GM10847 (cell line): ENCODE data around the gene ZNF644.

Source experiments
- POLR2A ChIP-seq: IDR thresholded peaks from 2 replicates; pipeline ENCODE4 v1.6.1; 2011; ENCODE audit not compliant: insufficient read length; ENCODE audit errors: extremely low read depth

Gene ZNF644

DNA sequence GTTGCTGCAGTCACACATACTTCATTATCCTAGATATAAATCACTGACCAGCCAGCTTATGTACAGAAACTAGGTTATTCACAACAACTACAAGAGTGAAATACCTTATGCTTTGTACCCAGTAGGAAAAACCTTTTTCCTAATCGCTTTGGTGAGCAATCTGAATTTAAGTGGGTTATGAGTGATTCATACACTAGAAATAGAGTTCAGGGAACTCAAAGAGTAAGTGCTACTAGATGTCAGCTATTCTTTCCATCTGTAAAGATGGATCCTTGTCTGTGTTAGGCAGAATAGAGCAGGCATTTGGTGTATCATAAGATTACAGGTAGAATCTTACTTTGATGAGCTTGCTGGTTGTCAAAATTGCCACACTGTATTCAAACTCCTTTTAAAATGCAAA is 101.9 kb downstream of the ZNF644 start:
- TF ChIP-seq POLR2A: no peak

DNA sequence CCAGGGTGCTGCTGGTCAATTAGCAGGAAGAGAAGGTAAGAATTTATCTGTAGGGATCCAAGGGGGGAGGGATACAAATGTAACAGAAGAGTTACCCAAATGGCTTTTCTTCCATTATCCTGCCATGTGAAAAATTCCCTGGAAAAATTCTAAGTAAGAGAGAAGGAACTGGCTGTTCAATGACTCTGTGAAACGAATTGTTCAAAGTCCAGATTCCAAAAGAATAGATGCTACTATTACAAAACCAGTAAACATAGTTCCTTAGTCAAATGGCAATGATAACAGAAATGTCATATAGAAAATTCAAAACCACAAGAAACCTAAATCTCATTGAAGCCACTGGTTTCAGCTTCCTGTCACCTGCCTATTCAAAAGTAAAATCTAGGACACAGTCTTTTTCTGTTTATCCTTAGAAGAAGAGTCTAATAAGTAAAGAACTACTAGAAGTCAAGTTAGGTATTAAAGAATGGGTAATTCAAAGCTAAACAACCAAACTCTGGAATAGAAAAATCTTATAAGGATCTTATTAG is 102.6 kb downstream of the ZNF644 start:
- TF ChIP-seq POLR2A: no peak

DNA sequence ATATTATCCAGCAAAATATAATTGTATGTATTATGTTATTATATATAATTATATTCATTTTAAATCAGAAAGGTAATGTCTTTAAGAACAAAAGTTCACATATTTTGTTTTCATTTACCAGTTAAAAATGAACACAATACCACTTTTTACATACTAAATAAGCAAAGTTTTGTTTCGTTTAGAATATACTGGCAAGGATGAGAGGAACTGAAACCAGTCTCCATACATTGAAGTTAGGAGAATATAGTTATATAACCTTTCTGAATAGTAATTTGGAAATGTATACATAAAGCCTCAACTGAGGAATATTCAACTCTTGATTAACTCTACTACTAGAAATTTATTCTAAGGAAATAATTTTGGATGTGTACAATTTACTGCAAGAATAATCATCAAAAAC is 110.5 kb downstream of the ZNF644 start:
- TF ChIP-seq POLR2A: no peak

DNA sequence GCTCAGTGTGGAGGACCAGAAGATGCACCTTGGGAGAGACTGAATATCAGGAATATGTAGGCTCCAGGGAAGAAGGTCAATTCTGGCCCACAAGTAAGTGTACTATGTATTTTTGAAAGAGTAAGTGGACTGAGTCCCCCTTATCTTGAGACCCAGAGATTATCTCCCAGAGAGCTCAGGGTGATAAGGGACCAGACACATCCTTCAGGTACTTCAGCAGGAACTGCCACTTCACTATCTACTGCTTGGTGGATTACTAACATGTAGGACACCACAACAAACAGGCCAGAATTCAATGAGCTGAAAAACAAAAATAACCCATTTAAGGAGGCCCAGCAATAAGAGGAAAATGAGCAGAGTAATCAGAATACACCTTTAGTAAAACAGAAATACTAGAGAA is 119.2 kb downstream of the ZNF644 start:
- no peak for TF ChIP-seq POLR2A

DNA sequence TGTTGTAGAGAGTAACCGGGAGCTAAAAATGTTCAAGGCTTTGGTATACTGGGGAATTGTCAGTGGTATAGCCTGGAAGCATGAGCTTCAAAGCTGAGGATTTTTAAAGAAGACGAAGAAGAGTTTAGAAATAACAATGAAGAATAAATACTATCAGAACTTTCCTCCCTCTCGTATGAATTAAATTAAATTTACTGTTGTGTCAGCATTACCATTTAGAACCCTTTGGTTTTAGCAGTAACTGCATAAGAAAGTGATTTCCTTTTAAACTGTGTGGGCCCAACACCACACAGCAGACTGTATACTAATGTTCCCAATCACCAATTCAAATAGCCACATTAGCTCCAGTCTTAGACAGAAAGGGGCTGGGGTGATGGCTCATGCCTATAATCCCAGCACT is 122.6 kb downstream of the ZNF644 start:
- no peak for TF ChIP-seq POLR2A

DNA sequence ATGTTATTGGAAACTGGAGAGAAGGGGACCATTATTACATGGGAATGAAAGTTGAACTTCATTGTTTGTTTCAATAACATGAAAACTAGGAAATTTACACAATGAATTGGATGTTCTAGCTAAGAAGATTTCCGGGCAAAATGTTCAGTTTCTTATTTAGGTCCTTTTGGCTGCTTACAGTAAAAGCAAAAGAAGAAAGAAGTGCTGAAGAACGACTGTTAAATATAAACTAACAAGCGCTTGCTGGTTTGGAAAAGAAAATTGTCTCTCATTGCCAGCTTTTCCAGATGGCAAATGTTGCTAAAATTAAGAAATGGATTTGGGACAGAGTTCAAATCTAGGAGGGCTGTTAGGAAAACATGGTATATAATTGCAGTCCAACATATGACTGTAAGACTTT is 139.6 kb downstream of the ZNF644 start:
- TF ChIP-seq POLR2A: no peak

DNA sequence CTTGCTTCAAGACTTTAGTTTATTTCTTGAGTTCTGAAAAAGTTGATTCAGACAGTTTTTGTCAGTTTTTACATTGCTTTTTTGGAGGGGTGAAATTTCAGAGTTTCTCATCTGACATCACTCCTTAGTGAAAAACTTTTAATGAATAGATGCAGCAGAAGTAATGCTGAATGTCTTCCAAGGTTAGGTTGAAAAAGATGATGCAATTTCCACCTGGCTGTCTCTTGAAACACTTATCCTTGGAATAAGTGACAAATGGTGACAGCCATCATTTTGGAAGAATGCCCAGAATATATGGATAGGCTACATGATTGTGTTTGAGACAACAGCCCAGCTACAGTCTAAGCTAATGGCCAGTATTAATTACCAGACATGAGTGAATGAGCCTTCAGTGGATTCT is 140.8 kb downstream of the ZNF644 start:
- TF ChIP-seq POLR2A: no peak

DNA sequence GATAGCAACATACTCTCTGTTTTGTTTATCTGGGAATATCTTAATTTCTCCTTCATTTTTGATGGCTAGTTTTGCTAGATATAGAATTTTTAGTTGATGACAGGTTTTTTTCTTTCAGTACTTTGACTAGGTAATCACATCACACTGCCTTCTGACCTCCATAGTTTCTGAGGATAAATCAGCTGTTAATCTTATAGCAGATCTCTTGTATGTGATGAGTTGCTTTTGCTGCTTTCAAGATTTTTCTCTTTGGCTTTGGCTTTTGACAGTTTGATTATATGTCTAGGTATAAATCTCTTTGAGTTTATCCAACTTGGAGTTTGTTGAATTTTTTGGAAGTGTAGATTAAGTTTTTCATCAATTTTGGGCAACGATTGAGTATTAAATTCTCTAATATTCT is 142.6 kb downstream of the ZNF644 start:
- TF ChIP-seq POLR2A: no peak

DNA sequence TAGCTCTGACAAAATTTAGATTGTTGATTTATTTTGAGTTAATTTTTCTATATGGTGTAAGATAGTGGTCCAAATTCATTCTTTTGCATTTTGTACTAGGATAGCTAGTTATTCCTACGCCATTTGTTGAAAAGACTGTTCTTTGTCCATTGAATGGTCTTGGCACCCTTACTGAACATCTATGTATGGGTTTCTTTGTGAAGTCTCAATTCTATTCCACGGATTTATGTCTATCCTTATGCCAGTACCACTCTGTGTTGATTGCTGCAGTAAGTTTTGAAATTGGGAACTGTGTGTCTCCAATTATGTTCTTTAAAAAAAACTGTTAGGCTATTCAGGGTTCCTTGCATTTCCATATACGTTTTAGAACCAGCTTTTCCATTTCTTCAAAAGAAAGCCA is 145.7 kb downstream of the ZNF644 start:
- TF ChIP-seq POLR2A: no peak
